Ecto neural progenitor cell (in vitro differentiated cells): ENCODE measurements around the gene BTNL9.
"Not testable (repeated sequence)": the region's sequence is repeated elsewhere in the genome, so short reads cannot be mapped to it uniquely, and the experiment has no call there.

ENCODE experiments used
- DNase-seq: peaks from one replicate; pipeline ENCODE4 v3.0.0-alpha.2; 2018; ENCODE audit warnings: low spot score

BTNL9 gene

GRCh38 chr5:181039931-181040630 is at the start of gene BTNL9:
Gene BTNL9 (plus strand): TSS chr5:181040266. CDS start chr5:181045490, 5,224 bp downstream.
- DNase-seq, result no peak

GRCh38 chr5:180990882-180991242 is 49.2 kb upstream of the BTNL9 start:
- no peak for DNase-seq

GRCh38 chr5:181001947-181002346 is 38.1 kb upstream of the BTNL9 start:
- no peak for DNase-seq

GRCh38 chr5:181005791-181006190 is 34.3 kb upstream of the BTNL9 start:
- no peak for DNase-seq

GRCh38 chr5:181008136-181008535 is 31.9 kb upstream of the BTNL9 start:
- no peak for DNase-seq

GRCh38 chr5:181010018-181010417 is 30.0 kb upstream of the BTNL9 start:
- not testable (repeated sequence) for DNase-seq

GRCh38 chr5:181014654-181015053 is 25.4 kb upstream of the BTNL9 start:
- DNase-seq, result not testable (repeated sequence)

- DNase-seq, result not testable (repeated sequence)
These were observed 22.6 kb upstream of the BTNL9 start for GRCh38 chr5:181017448-181017847.

- DNase-seq, result no peak
These were observed 19.4 kb upstream of the BTNL9 start for GRCh38 chr5:181020688-181021087.

GRCh38 chr5:181024245-181025064 is 15.6 kb upstream of the BTNL9 start:
- no peak for DNase-seq

- no peak for DNase-seq
These were observed 12.5 kb upstream of the BTNL9 start for GRCh38 chr5:181027452-181028031.

GRCh38 chr5:181028032-181028819 is 11.8 kb upstream of the BTNL9 start:
- no peak for DNase-seq

- DNase-seq, result no peak
These were observed 8.3 kb upstream of the BTNL9 start for GRCh38 chr5:181031716-181032115.

GRCh38 chr5:181035991-181036815 is 3.9 kb upstream of the BTNL9 start:
- no peak for DNase-seq

GRCh38 chr5:181036816-181037364 is 3.2 kb upstream of the BTNL9 start:
- DNase-seq, result no peak

GRCh38 chr5:181037365-181037861 is 2.7 kb upstream of the BTNL9 start:
- no peak for DNase-seq

- no peak for DNase-seq
These were observed 595 bp upstream of the BTNL9 start for GRCh38 chr5:181039471-181039870.

- DNase-seq, result no peak
These were observed 522 bp downstream of the BTNL9 start for GRCh38 chr5:181040631-181040945.

- DNase-seq, result no peak
These were observed 977 bp downstream of the BTNL9 start for GRCh38 chr5:181041043-181041442.

GRCh38 chr5:181042036-181042713 is 2.1 kb downstream of the BTNL9 start:
- DNase-seq, result no peak
